NCI-H460 (cell line): ENCODE measurements around the gene CCDC85A. TPM values are rescaled to one million over a fixed set of nuclear protein-coding genes. Genes with fewer than 3 reads are reported as not detected.

Experiments used
- DNase-seq: peaks from one replicate; pipeline ENCODE4 v3.0.0-alpha.2; 2016; ENCODE audit warnings: low read depth; ENCODE audit errors: extremely low read depth
- total RNA-seq: library from RNA; depleted of rRNA; stranded (reverse); fragments of >200 nt; shearing (Covaris generic); gene quantifications from 2 replicates; pipeline ENCODE4 v1.2.3, GENCODE V29; 2014

CCDC85A gene
- total RNA-seq, 1 experiment from 2014 or later: 0.12 TPM

- no peak for DNase-seq
Observed at GRCh38 chr2:56292951-56293350, 109.2 kb downstream of the CCDC85A start.

GRCh38 chr2:56295666-56296065 lies 111.9 kb downstream of the CCDC85A start:
- DNase-seq: no peak

GRCh38 chr2:56297671-56298070 lies 113.9 kb downstream of the CCDC85A start:
- DNase-seq: no peak

- no peak for DNase-seq
Observed at GRCh38 chr2:56299171-56299691, 115.4 kb downstream of the CCDC85A start.

GRCh38 chr2:56309626-56310170 lies 125.9 kb downstream of the CCDC85A start:
- DNase-seq: no peak

GRCh38 chr2:56313500-56313921 lies 129.7 kb downstream of the CCDC85A start:
- no peak for DNase-seq

GRCh38 chr2:56314371-56314770 lies 130.6 kb downstream of the CCDC85A start:
- no peak for DNase-seq

GRCh38 chr2:56314796-56315195 lies 131.0 kb downstream of the CCDC85A start:
- no peak for DNase-seq

- no peak for DNase-seq
Observed at GRCh38 chr2:56315376-56315775, 131.6 kb downstream of the CCDC85A start.

GRCh38 chr2:56316011-56316410 lies 132.2 kb downstream of the CCDC85A start:
- no peak for DNase-seq

GRCh38 chr2:56318147-56318546 lies 134.4 kb downstream of the CCDC85A start:
- no peak for DNase-seq

GRCh38 chr2:56325661-56326345 lies 142.0 kb downstream of the CCDC85A start:
- no peak for DNase-seq

- DNase-seq: no peak
Observed at GRCh38 chr2:56326346-56326741, 142.6 kb downstream of the CCDC85A start.

- no peak for DNase-seq
Observed at GRCh38 chr2:56331810-56332209, 148.0 kb downstream of the CCDC85A start.

- DNase-seq: no peak
Observed at GRCh38 chr2:56333812-56334485, 150.2 kb downstream of the CCDC85A start.

GRCh38 chr2:56334622-56335021 lies 150.8 kb downstream of the CCDC85A start:
- DNase-seq: no peak

- no peak for DNase-seq
Observed at GRCh38 chr2:56335101-56335500, 151.3 kb downstream of the CCDC85A start.

GRCh38 chr2:56337342-56337741 lies 153.6 kb downstream of the CCDC85A start:
- no peak for DNase-seq

GRCh38 chr2:56338232-56338631 lies 154.4 kb downstream of the CCDC85A start:
- DNase-seq: no peak

- no peak for DNase-seq
Observed at GRCh38 chr2:56344771-56345170, 161.0 kb downstream of the CCDC85A start.

- no peak for DNase-seq
Observed at GRCh38 chr2:56347881-56348280, 164.1 kb downstream of the CCDC85A start.
